Naive thymus-derived CD4-positive, alpha-beta T cell (primary cell): ENCODE results near the gene RNASE4. TPM values are rescaled to one million over a fixed set of nuclear protein-coding genes. Genes with fewer than 3 reads are reported as not detected.

Experiments
- ATAC-seq: fragments of 150-1000 bp; cut with Tn5 transposase; 2 replicates; pipeline ENCODE4 v1.10.0; 2021; ENCODE audit warnings: mild to moderate bottlenecking, moderate library complexity
- CTCF ChIA-PET: fragments of 350-600 bp; sonication (Branson Sonifier 250); formaldehyde crosslinking; loops from one replicate; lab custom pipeline; 2021; ENCODE audit warnings: antibody characterized with exemption; lab: Charles Lee
- POLR2A ChIA-PET: fragments of 350-600 bp; sonication (Branson Sonifier 250); formaldehyde crosslinking; loops from one replicate; lab custom pipeline; 2021; ENCODE audit warnings: antibody characterized with exemption, inconsistent platforms; lab: Charles Lee
- DNase-seq, 9 donors: peaks; one replicate each; pipeline versions ENCODE4 v3.0.0 to v3.0.0-alpha.2; 2020 to 2022; ENCODE audit warnings: mixed read lengths in 1 of 9
- H3K27ac ChIP-seq: one replicate; pipeline ENCODE4 v1.7.0; 2013; ENCODE audit warnings: mild to moderate bottlenecking, low read depth, low read length, moderate library complexity
- H3K27me3 ChIP-seq, 2 donors: one replicate each; pipeline ENCODE4 v1.7.0; 2013; ENCODE audit warnings: low read length in 2 of 2, mild to moderate bottlenecking in 2 of 2, moderate library complexity in 2 of 2; ENCODE audit not compliant: control insufficient read depth in 2 of 2, insufficient read depth in 2 of 2
- H3K36me3 ChIP-seq, 3 experiments: 1 replicate in 2 of 3; 2 replicates in 1 of 3; pipeline ENCODE4 v1.7.0; 2013; ENCODE audit warnings: low read length in 3 of 3, mild to moderate bottlenecking in 3 of 3, moderate library complexity in 1 of 3; ENCODE audit not compliant: insufficient read depth in 3 of 3, control insufficient read depth in 2 of 3
- H3K4me1 ChIP-seq, 2 donors: one replicate each; pipeline ENCODE4 v1.7.0; 2013; ENCODE audit warnings: low read length in 2 of 2, mild to moderate bottlenecking in 2 of 2, moderate library complexity in 1 of 2; ENCODE audit not compliant: control insufficient read depth in 2 of 2, insufficient read depth in 2 of 2
- H3K4me3 ChIP-seq: 2 replicates; pipeline ENCODE4 v1.7.0; 2013; ENCODE audit warnings: mild to moderate bottlenecking, low read length
- H3K9me3 ChIP-seq, 3 experiments: 1 replicate in 2 of 3; 2 replicates in 1 of 3; pipeline ENCODE4 v1.7.0; 2013; ENCODE audit warnings: low read length in 3 of 3; ENCODE audit not compliant: control insufficient read depth in 2 of 3
- H3K27ac Mint-ChIP-seq, 9 donors: one replicate each; pipeline ENCODE4 v1.8.0; 2020 to 2022; ENCODE audit warnings: mixed read lengths in 9 of 9, mild to moderate bottlenecking in 8 of 9, moderate library complexity in 5 of 9, inconsistent platforms in 2 of 9
- H3K27me3 Mint-ChIP-seq, 5 donors: one replicate each; pipeline ENCODE4 v1.8.0; 2021 to 2022; ENCODE audit warnings: mixed read lengths in 5 of 5, mild to moderate bottlenecking in 1 of 5
- H3K36me3 Mint-ChIP-seq, 5 donors: one replicate each; pipeline ENCODE4 v1.8.0; 2020 to 2022; ENCODE audit warnings: mixed read lengths in 5 of 5, mild to moderate bottlenecking in 3 of 5, inconsistent platforms in 1 of 5
- H3K4me1 Mint-ChIP-seq, 7 donors: one replicate each; pipeline ENCODE4 v1.8.0; 2020 to 2022; ENCODE audit warnings: mixed read lengths in 7 of 7, mild to moderate bottlenecking in 3 of 7, inconsistent platforms in 1 of 7
- H3K4me3 Mint-ChIP-seq, 10 donors: one replicate each; pipeline ENCODE4 v1.8.0; 2020 to 2022; ENCODE audit warnings: mild to moderate bottlenecking in 10 of 10, mixed read lengths in 10 of 10, moderate library complexity in 6 of 10, inconsistent platforms in 2 of 10
- H3K9me3 Mint-ChIP-seq, 11 donors: one replicate each; pipeline ENCODE4 v1.8.0; 2020 to 2022; ENCODE audit warnings: mixed read lengths in 11 of 11, mild to moderate bottlenecking in 4 of 11, inconsistent platforms in 1 of 11, moderate library complexity in 1 of 11
- intact Hi-C, 2 donors: fragments of 100-400 bp; cut with micrococcal nuclease; formaldehyde crosslinking; loops; one replicate each; pipeline ENCODE4 v1.15.1; 2023
- polyA plus RNA-seq, 2 donors: library from polyadenylated mRNA; unstranded; fragments of 300-500 nt; fragmentation: Illumina TruSeq; gene quantifications; one replicate each; pipeline ENCODE4 v1.2.3, GENCODE V29; 2021
- total RNA-seq, 6 experiments: library from RNA in 5 of 6; stranded (reverse) in 5 of 6; gene quantifications; 1 replicate in 5 of 6; 2 replicates in 1 of 6; pipeline ENCODE4 v1.2.3 and lab custom pipeline; 2021 to 2026

The RNASE4 gene
- total and polyA plus RNA-seq, 7 experiments from 2014 or later: 0.17 to 4.2 (median 0.47) TPM; not detected in 1

GRCh38 chr14:20690848-20691640, 6.7 kb downstream of the RNASE4 start:
- Mint-ChIP-seq H3K4me3 (no peak overlapping the region), H3K36me3 (no peaks in the 10 kb centered on the region), H3K27ac (peak overlapping the region in 1 of 9 donors; percentile 32), H3K4me1 (peaks cover 0 to 16% (median 6%) of the 10 kb centered on the region in 7 donors), H3K9me3 (no peaks in the 10 kb centered on the region), H3K27me3 (no peaks in the 10 kb centered on the region)
- ATAC-seq (peak; percentile 97), DNase-seq (peak in 7 of 9 donors; percentile 48 to 69 (median 63))
- CTCF ChIA-PET: interaction anchor here (0.6 to 4.3 kb wide), 18 partner anchors 9 to 363 kb away, joined by 3 to 39 read pairs (median 6); partner anchors contain the start of gene CCNB1IP1
- Histone ChIP-seq H3K4me3 (no peak overlapping the region), H3K27ac (no peak overlapping the region), H3K9me3 (no peaks in the 10 kb centered on the region), H3K27me3 (no peaks in the 10 kb centered on the region), H3K4me1 (no peaks in the 10 kb centered on the region), H3K36me3 (no peaks in the 10 kb centered on the region)
- POLR2A ChIA-PET: interaction anchor here (0.6 to 2.7 kb wide), 5 partner anchors 8 to 215 kb away, joined by 3 to 13 read pairs (median 4); no protein-coding TSS in a partner anchor
- intact Hi-C loops: loop anchor here (1.0 kb wide), 7 partner anchors 8 to 364 kb away; no protein-coding TSS in a partner anchor

- intact Hi-C loops: no loop called here
Measured at GRCh38 chr14:20692116-20692751, 7.9 kb downstream of the RNASE4 start.

GRCh38 chr14:20696764-20697163, 12.4 kb downstream of the RNASE4 start:
- DNase-seq: no peak
- ChIA-PET POLR2A (interaction anchor here (0.8 kb wide), 2 partner anchors 10 to 282 kb away, joined by 3 read pairs; no protein-coding TSS in a partner anchor), CTCF (interaction anchor here (0.6 to 4.0 kb wide), 12 partner anchors 13 to 369 kb away, joined by 3 to 19 read pairs (median 4); partner anchors contain the start of genes RNASE4 and RNASE6)
- H3K4me1 Mint-ChIP-seq: peaks cover 0 to 4% (median 0%) of the 10 kb centered on the region in 7 donors
- H3K4me1 ChIP-seq: no peaks in the 10 kb centered on the region
- no peaks in the 10 kb centered on the region for H3K9me3 Mint-ChIP-seq
- H3K27ac Mint-ChIP-seq: no peak overlapping the region
- no peaks in the 10 kb centered on the region for H3K36me3 ChIP-seq
- H3K27me3 ChIP-seq: no peaks in the 10 kb centered on the region
- H3K4me3 ChIP-seq: no peak overlapping the region
- no peak overlapping the region for H3K4me3 Mint-ChIP-seq
- no peaks in the 10 kb centered on the region for H3K9me3 ChIP-seq
- intact Hi-C loops: loop anchor here (1.0 to 5.0 kb wide), 4 partner anchors 159 to 346 kb away; partner anchors contain the start of gene RNASE7 (in 1 of the 2)
- H3K27ac ChIP-seq: no peak overlapping the region
- ATAC-seq: no peak
- H3K36me3 Mint-ChIP-seq: no peaks in the 10 kb centered on the region
- peaks cover 0 to 15% (median 0%) of the 10 kb centered on the region in 5 donors for H3K27me3 Mint-ChIP-seq

More at GRCh38 chr14:20692116-20692751, 7.9 kb downstream of the RNASE4 start:
- no peak for ATAC-seq
- Mint-ChIP-seq H3K4me3 (no peak overlapping the region), H3K4me1 (peaks cover 0 to 14% (median 6%) of the 10 kb centered on the region in 7 donors), H3K27me3 (no peaks in the 10 kb centered on the region), H3K36me3 (no peaks in the 10 kb centered on the region), H3K9me3 (no peaks in the 10 kb centered on the region), H3K27ac (no peak overlapping the region)
- H3K4me1 ChIP-seq: no peaks in the 10 kb centered on the region
- DNase-seq: no peak
- CTCF ChIA-PET: interaction anchor here (0.6 to 4.3 kb wide), 16 partner anchors 10 to 364 kb away, joined by 3 to 39 read pairs (median 5); partner anchors contain the start of gene CCNB1IP1
- H3K27me3 ChIP-seq: no peaks in the 10 kb centered on the region
- POLR2A ChIA-PET: interaction anchor here (0.7 to 2.7 kb wide), 3 partner anchors 9 to 31 kb away, joined by 3 to 13 read pairs (median 5); no protein-coding TSS in a partner anchor
- H3K9me3 ChIP-seq: no peaks in the 10 kb centered on the region
- no peaks in the 10 kb centered on the region for H3K36me3 ChIP-seq
- no peak overlapping the region for H3K4me3 ChIP-seq
- H3K27ac ChIP-seq: no peak overlapping the region

- ChIA-PET CTCF (interaction anchor here (0.6 to 4.0 kb wide), 12 partner anchors 13 to 370 kb away, joined by 3 to 19 read pairs (median 4); partner anchors contain the start of genes RNASE4 and RNASE6), POLR2A (interaction anchor here (0.8 kb wide), 1 partner anchor 282 kb away, joined by 3 read pairs; no protein-coding TSS in a partner anchor)
- DNase-seq (peak; percentile 36 to 67 (median 57)), ATAC-seq (peak; percentile 89)
- no peak overlapping the region for H3K27ac Mint-ChIP-seq
- Histone ChIP-seq H3K27ac (no peak overlapping the region), H3K4me1 (no peaks in the 10 kb centered on the region), H3K36me3 (no peaks in the 10 kb centered on the region), H3K4me3 (no peak overlapping the region), H3K9me3 (no peaks in the 10 kb centered on the region), H3K27me3 (no peaks in the 10 kb centered on the region)
- H3K9me3 Mint-ChIP-seq: no peaks in the 10 kb centered on the region
- H3K36me3 Mint-ChIP-seq: no peaks in the 10 kb centered on the region
- H3K4me3 Mint-ChIP-seq: no peak overlapping the region
- peaks cover 0 to 15% (median 0%) of the 10 kb centered on the region in 5 donors for H3K27me3 Mint-ChIP-seq
- intact Hi-C loops: loop anchor here (1.0 to 5.0 kb wide), 4 partner anchors 158 to 345 kb away; partner anchors contain the start of gene RNASE7 (in 1 of the 2)
- peaks cover 0 to 1% (median 0%) of the 10 kb centered on the region in 7 donors for H3K4me1 Mint-ChIP-seq
Measured at GRCh38 chr14:20697273-20698017, 13.1 kb downstream of the RNASE4 start.

- DNase-seq: no peak
- no peaks in the 10 kb centered on the region for H3K4me1 ChIP-seq
- Mint-ChIP-seq H3K36me3 (no peaks in the 10 kb centered on the region), H3K9me3 (no peaks in the 10 kb centered on the region), H3K27me3 (peaks cover 0 to 15% (median 0%) of the 10 kb centered on the region in 5 donors), H3K27ac (no peak overlapping the region), H3K4me1 (peaks cover 0 to 1% (median 0%) of the 10 kb centered on the region in 7 donors), H3K4me3 (no peak overlapping the region)
- no peaks in the 10 kb centered on the region for H3K27me3 ChIP-seq
- no peak overlapping the region for H3K4me3 ChIP-seq
- H3K27ac ChIP-seq: no peak overlapping the region
- intact Hi-C loops: loop anchor here in 1 of 2 donors (5.0 kb wide), 1 partner anchor 344 kb away; the partner anchor contains the start of gene RNASE7
- ATAC-seq: no peak
- ChIA-PET POLR2A (interaction anchor here (0.7 kb wide), 1 partner anchor 34 kb away, joined by 3 read pairs; no protein-coding TSS in a partner anchor), CTCF (interaction anchor here (0.7 to 4.0 kb wide), 5 partner anchors 15 to 273 kb away, joined by 3 to 19 read pairs (median 15); no protein-coding TSS in a partner anchor)
- H3K36me3 ChIP-seq: no peaks in the 10 kb centered on the region
- no peaks in the 10 kb centered on the region for H3K9me3 ChIP-seq
Measured at GRCh38 chr14:20698018-20698329, 13.6 kb downstream of the RNASE4 start.
